GM12878 (cell line): ENCODE results near the gene SNX11. TPM values are rescaled to one million over a fixed set of nuclear protein-coding genes. Genes with fewer than 3 reads are reported as not detected.

ENCODE experiments used
- ATAC-seq: fragments of 200-7000 bp; cut with Tn5 transposase; 3 replicates; pipeline ENCODE4 v1.9.1; 2020; ENCODE audit warnings: mild to moderate bottlenecking, moderate library complexity
- BruUV-seq: library from RNA; stranded (reverse); fragments of 400-500 nt; replicated peaks from 2 replicates; lab custom pipeline; 2021; lab: Mats Ljungman, UMichigan
- CTCF ChIA-PET: fragments of 300-600 bp; sonication (Branson Sonifier 250); formaldehyde crosslinking; extraction: SDS; loops from one replicate; lab custom pipeline; 2021; ENCODE audit warnings: inconsistent platforms; lab: Yijun Ruan, JAX
- POLR2A ChIA-PET: fragments of 350-600 bp; formaldehyde crosslinking; extraction: SDS; loops from one replicate; lab custom pipeline; 2021; ENCODE audit warnings: inconsistent platforms; lab: Charles Lee
- RAD21 ChIA-PET: fragments of 300-600 bp; sonication (Branson Sonifier 250); formaldehyde crosslinking; loops from one replicate; lab custom pipeline; 2023; ENCODE audit warnings: antibody characterized with exemption; ENCODE audit not compliant: unreplicated experiment; lab: Charles Lee
- SMC1A ChIA-PET: fragments of 300-600 bp; sonication (Branson Sonifier 250); formaldehyde crosslinking; loops from one replicate; lab custom pipeline; 2023; ENCODE audit not compliant: unreplicated experiment, uncharacterized antibody; lab: Charles Lee
- DNase-seq: peaks from one replicate; pipeline ENCODE4 v3.0.0-alpha.2; 2011; ENCODE audit warnings: low read depth, low spot score
- FAIRE-seq: peaks from 3 replicates; lab custom pipeline; 2011; peaks lifted over from hg19 to GRCh38; lab: Jason Lieb, UNC
- H2AFZ ChIP-seq: 2 replicates; pipeline ENCODE4 v1.6.0; 2011; ENCODE audit warnings: low read depth, low read length, control low read depth; ENCODE audit not compliant: control insufficient read depth
- H3K27ac ChIP-seq: 2 replicates; pipeline ENCODE4 v1.5.1; 2011; ENCODE audit warnings: control low read depth; ENCODE audit not compliant: control insufficient read depth, insufficient read depth
- H3K27me3 ChIP-seq, 2 experiments: replicated peaks in 1 of 2; 2 replicates each; pipeline versions ENCODE4 v1.6.0 to v1.6.1; 2011; ENCODE audit warnings: low read length in 1 of 2; ENCODE audit not compliant: control insufficient read depth in 2 of 2, insufficient read depth in 2 of 2
- H3K36me3 ChIP-seq, 2 experiments: 2 replicates each; pipeline ENCODE4 v1.5.1; 2011; ENCODE audit warnings: low read length in 1 of 2; ENCODE audit not compliant: control insufficient read depth in 2 of 2, insufficient read depth in 2 of 2
- H3K4me1 ChIP-seq: 2 replicates; pipeline ENCODE4 v1.6.1; 2011; ENCODE audit warnings: mild to moderate bottlenecking, low read length, moderate library complexity, mixed read lengths; ENCODE audit not compliant: control insufficient read depth, insufficient read depth
- H3K4me2 ChIP-seq: 2 replicates; pipeline ENCODE4 v1.6.0; 2011; ENCODE audit warnings: control low read depth; ENCODE audit not compliant: control insufficient read depth, insufficient read depth
- H3K4me3 ChIP-seq: fragments of 200-600 bp; sonication (generic); 2 replicates; pipeline ENCODE4 v1.5.1; 2016
- H3K79me2 ChIP-seq: 2 replicates; pipeline ENCODE4 v1.6.0; 2011; ENCODE audit warnings: low read length; ENCODE audit not compliant: control insufficient read depth, insufficient read depth
- H3K9ac ChIP-seq: 2 replicates; pipeline ENCODE4 v1.8.0; 2011; ENCODE audit warnings: low read length, control low read depth, mixed read lengths; ENCODE audit not compliant: control insufficient read depth, insufficient read depth
- H3K9me3 ChIP-seq: replicated peaks from 3 replicates; pipeline ENCODE4 v1.5.1; 2011; ENCODE audit warnings: mild to moderate bottlenecking, low read length; ENCODE audit not compliant: control insufficient read depth, insufficient read depth
- H4K20me1 ChIP-seq: 2 replicates; pipeline ENCODE4 v1.6.0; 2011; ENCODE audit not compliant: control insufficient read depth, insufficient read depth
- HCFC1 ChIP-seq: fragments of 150-350 bp; IDR thresholded peaks from 2 replicates; pipeline ENCODE4 v1.6.1; 2014; ENCODE audit warnings: low read length
- NBN ChIP-seq: fragments of 450-650 bp; IDR thresholded peaks from 2 replicates; pipeline ENCODE4 v1.6.1; 2016
- NRF1 ChIP-seq: conservative IDR thresholded peaks from 2 replicates; pipeline ENCODE4 v1.6.1; 2011; ENCODE audit warnings: mild to moderate bottlenecking, low read depth, low read length, improper control_type of control experiment
- RAD21 ChIP-seq: IDR thresholded peaks from 2 replicates; pipeline ENCODE4 v1.6.1; 2011; ENCODE audit warnings: mild to moderate bottlenecking, low read depth, low read length, moderate library complexity; ENCODE audit not compliant: insufficient read depth
- REST ChIP-seq: IDR thresholded peaks from 2 replicates; pipeline ENCODE4 v1.6.1; 2012; ENCODE audit warnings: mild to moderate bottlenecking, low read depth, low read length
- SMARCA5 ChIP-seq: fragments of 450-650 bp; IDR thresholded peaks from 2 replicates; pipeline ENCODE4 v1.6.1; 2017; ENCODE audit warnings: mild to moderate bottlenecking
- SMC3 ChIP-seq: IDR thresholded peaks from 2 replicates; pipeline ENCODE4 v1.6.1; 2011; ENCODE audit warnings: low read length, improper control_type of control experiment, borderline replicate concordance
- STAT1 ChIP-seq: fragments of 450-650 bp; conservative IDR thresholded peaks from 2 replicates; pipeline ENCODE4 v1.6.1; 2014; ENCODE audit warnings: antibody characterized with exemption, mild to moderate bottlenecking
- TCF12 ChIP-seq: IDR thresholded peaks from 2 replicates; pipeline ENCODE4 v1.6.1; 2011; ENCODE audit warnings: low read depth, mild to moderate bottlenecking, low read length
- TCF3 ChIP-seq: IDR thresholded peaks from 2 replicates; pipeline ENCODE4 v1.6.1; 2012; ENCODE audit warnings: low read depth, mild to moderate bottlenecking, low read length, borderline replicate concordance; ENCODE audit not compliant: insufficient read depth
- ZBTB11 ChIP-seq: fragments of 450-650 bp; formaldehyde crosslinking; IDR thresholded peaks from 2 replicates; pipeline ENCODE4 v1.5.0; 2022; ENCODE audit warnings: mild to moderate bottlenecking, missing genetic modification characterization
- ZNF207 ChIP-seq: fragments of 450-650 bp; IDR thresholded peaks from 2 replicates; pipeline ENCODE4 v1.6.1; 2014; ENCODE audit warnings: antibody characterized with exemption, mild to moderate bottlenecking, borderline replicate concordance
- ZNF24 ChIP-seq: fragments of 450-650 bp; IDR thresholded peaks from 2 replicates; pipeline ENCODE4 v1.6.1; 2017; ENCODE audit warnings: antibody characterized with exemption, mild to moderate bottlenecking
- ZNF622 ChIP-seq: fragments of 450-650 bp; IDR thresholded peaks from 2 replicates; pipeline ENCODE4 v1.6.1; 2017; ENCODE audit warnings: mild to moderate bottlenecking, inconsistent platforms
- WGBS: methylation state at CpG from one replicate; pipeline ENCODE4 v1.1.6; 2016; ENCODE audit warnings: low lambda C conversion rate; ENCODE audit not compliant: insufficient replicate concordance, insufficient coverage; ENCODE audit errors: missing lambda C conversion rate; 5-methylcytosine and 5-hydroxymethylcytosine counted together
- in situ Hi-C: fragments of 300-500 bp; cut with MboI; formaldehyde crosslinking; loops from 9 replicates; pipeline ENCODE4 v1.14.3; 2018; ENCODE audit warnings: mixed read lengths
- intact Hi-C: fragments of 100-400 bp; cut with micrococcal nuclease; formaldehyde crosslinking; loops from one replicate; pipeline ENCODE4 v1.14.2; 2022; ENCODE audit not compliant: unreplicated experiment
- polyA plus RNA-seq, 11 experiments: library from polyadenylated mRNA; depleted of rRNA in 4 of 11; unstranded in 6 of 11; stranded (reverse) in 5 of 11; fragments of >200 nt; fragmentation: Nextera tagmentation in 4 of 11; fragmentation: Illumina TruSeq in 1 of 11; extraction: Ambion mirVana in 4 of 11; extraction: Trizol in 1 of 11; gene quantifications; 1 replicate in 1 of 11; 2 replicates in 10 of 11; pipeline versions ENCODE4 v1.2.1 to v1.2.3, GENCODE V29; 2011 to 2016; ENCODE audit warnings: inconsistent platforms in 2 of 11, missing spikeins in 2 of 11, low read depth in 1 of 11
- total RNA-seq, 4 experiments: library from RNA; depleted of rRNA in 3 of 4; stranded (reverse); fragments of >200 nt in 3 of 4; fragmentation: Illumina TruSeq in 1 of 4; extraction: Trizol in 1 of 4; gene quantifications; 2 replicates each; pipeline versions ENCODE4 v1.2.1 to v1.2.3, GENCODE V29; 2013 to 2021

The SNX11 gene
- total and polyA plus RNA-seq, 10 of the 15 experiments (the other 5 are each of a cell fraction or from before 2014, with no cell fraction given) = 34.2 to 127 (median 61.8) TPM

- SMC1A ChIA-PET = interaction anchor here (0.8 to 11.1 kb wide), 16 partner anchors 18 to 273 kb away, joined by 3 to 205 read pairs (median 6); partner anchors contain the start of gene NFE2L1
- POLR2A ChIA-PET = interaction anchor here (0.7 to 1.6 kb wide), 5 partner anchors 18 to 48 kb away, joined by 3 to 6 read pairs (median 4); no protein-coding TSS in a partner anchor
- FAIRE-seq = peak; percentile 81
- peak; percentile 86 for TF ChIP-seq RAD21
- no peak for TF ChIP-seq NRF1
- TF ChIP-seq NBN = no peak
- TF ChIP-seq TCF3 = no peak
- TF ChIP-seq ZNF622 = no peak
- TF ChIP-seq ZNF207 = no peak
- TF ChIP-seq TCF12 = no peak
- TF ChIP-seq STAT1 = no peak
- no peak for TF ChIP-seq ZBTB11 (CRISPR knock-in tag)
- peak; percentile 57; the same call in 1 of the 2 replicates for TF ChIP-seq SMARCA5
- no peak for TF ChIP-seq REST
- no peak for TF ChIP-seq ZNF24
- peak; percentile 95 for TF ChIP-seq SMC3
- no peak for TF ChIP-seq HCFC1
Measured at GRCh38 chr17:48074322-48075081, 33.1 kb upstream of the SNX11 start.

More at GRCh38 chr17:48074322-48075081, 33.1 kb upstream of the SNX11 start:
- Histone ChIP-seq H3K9me3 (no peaks in the 10 kb centered on the region), H3K4me3 (no peak overlapping the region), H4K20me1 (no peaks in the 10 kb centered on the region), H3K79me2 (peaks cover 2% of the 10 kb centered on the region), H3K36me3 (peaks cover 10% of the 10 kb centered on the region in 2 experiments; a peak in 3 of 4 replicates), H3K4me2 (no peak overlapping the region), H3K9ac (no peak overlapping the region), H2AFZ (no peak overlapping the region), H3K4me1 (no peaks in the 10 kb centered on the region), H3K27me3 (no peaks in the 10 kb centered on the region), H3K27ac (no peak overlapping the region)
- peak; percentile 84 for ATAC-seq
- WGBS = 71% methylated on average over 7 of the region's 7 CpGs
- DNase-seq = no peak
- no TSS peak for BruUV-seq
- CTCF ChIA-PET = interaction anchor here (0.6 to 17.1 kb wide), 25 partner anchors 9 to 614 kb away, joined by 3 to 525 read pairs (median 5); partner anchors contain the start of genes CBX1, HOXB7 and SNX11
- RAD21 ChIA-PET = interaction anchor here (0.7 to 9.2 kb wide), 8 partner anchors 26 to 172 kb away, joined by 3 to 117 read pairs (median 4); partner anchors contain the start of gene NFE2L1
- intact Hi-C loops (loop anchor here (1.0 kb wide), 1 partner anchor 48 kb away; no protein-coding TSS in a partner anchor), in situ Hi-C loops (no loop called here)
